KMS-11 (cell line): Measurements from ENCODE around the gene TXNRD2.

Experiments used
- H2AFZ ChIP-seq: fragments of 200-600 bp; sonication (generic); 2 replicates; pipeline ENCODE4 v1.6.1; 2016; ENCODE audit warnings: antibody characterized with exemption, mixed run types, low read depth
- H3K27ac ChIP-seq: fragments of 200-600 bp; sonication (generic); 2 replicates; pipeline ENCODE4 v1.6.1; 2016; ENCODE audit warnings: mild to moderate bottlenecking, mixed run types
- H3K27me3 ChIP-seq: fragments of 200-600 bp; sonication (generic); 2 replicates; pipeline ENCODE4 v1.6.1; 2017; ENCODE audit warnings: mild to moderate bottlenecking, low read depth, mixed run types, moderate library complexity; ENCODE audit not compliant: insufficient read depth
- H3K36me3 ChIP-seq: fragments of 200-600 bp; sonication (generic); 2 replicates; pipeline ENCODE4 v1.6.1; 2017; ENCODE audit warnings: mild to moderate bottlenecking, mixed run types; ENCODE audit not compliant: insufficient read depth
- H3K4me1 ChIP-seq: fragments of 200-600 bp; sonication (generic); 2 replicates; pipeline ENCODE4 v1.6.1; 2016; ENCODE audit warnings: mild to moderate bottlenecking, low read depth, mixed run types; ENCODE audit not compliant: poor library complexity, severe bottlenecking
- H3K4me2 ChIP-seq: fragments of 200-600 bp; sonication (generic); 2 replicates; pipeline ENCODE4 v1.7.0; 2016; ENCODE audit warnings: mild to moderate bottlenecking, mixed run types
- H3K4me3 ChIP-seq: fragments of 200-600 bp; sonication (generic); IDR thresholded peaks from 2 replicates; pipeline ENCODE4 v1.6.1; 2017; ENCODE audit warnings: low read depth, low read length, mixed read lengths; ENCODE audit not compliant: insufficient read depth
- H3K79me2 ChIP-seq: fragments of 200-600 bp; sonication (generic); 2 replicates; pipeline ENCODE4 v1.6.1; 2016; ENCODE audit warnings: low read depth, mixed run types; ENCODE audit not compliant: insufficient read depth
- H3K9ac ChIP-seq: fragments of 200-600 bp; sonication (generic); 2 replicates; pipeline ENCODE4 v1.6.1; 2016; ENCODE audit warnings: mild to moderate bottlenecking, mixed run types
- H4K20me1 ChIP-seq: fragments of 200-600 bp; sonication (generic); 2 replicates; pipeline ENCODE4 v1.6.1; 2016; ENCODE audit warnings: mild to moderate bottlenecking, mixed run types; ENCODE audit not compliant: insufficient read depth
- TF ChIP-seq, protein P1 (sequence below): fragments of 200-600 bp; sonication (generic); conservative IDR thresholded peaks from 2 replicates; pipeline ENCODE4 v1.6.1; 2017; ENCODE audit warnings: low read depth, mild to moderate bottlenecking, antibody characterized with exemption, low read length, moderate library complexity, mixed read lengths

TXNRD2 gene

DNA sequence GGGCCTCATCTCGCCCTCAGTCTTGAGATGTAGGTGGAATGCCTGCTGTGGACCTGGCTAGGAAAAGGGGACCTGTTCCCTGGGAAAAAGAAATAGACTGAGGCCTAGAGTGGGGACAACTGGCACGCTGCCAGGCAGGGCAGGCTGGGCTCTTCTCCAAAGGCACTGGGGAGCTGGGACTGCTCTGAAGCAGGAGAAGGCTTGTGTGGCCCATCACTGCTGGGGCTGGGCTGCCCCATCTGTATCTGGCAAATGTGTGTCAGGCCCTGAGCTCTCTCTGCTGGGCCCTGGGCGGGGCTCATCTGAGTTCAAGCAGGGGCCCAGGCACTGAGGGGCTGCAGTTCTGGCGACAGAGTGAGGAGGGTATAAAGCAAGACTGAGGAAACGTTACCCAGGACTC is 42.1 kb upstream of the TXNRD2 start:
- TF ChIP-seq, protein P1, sequence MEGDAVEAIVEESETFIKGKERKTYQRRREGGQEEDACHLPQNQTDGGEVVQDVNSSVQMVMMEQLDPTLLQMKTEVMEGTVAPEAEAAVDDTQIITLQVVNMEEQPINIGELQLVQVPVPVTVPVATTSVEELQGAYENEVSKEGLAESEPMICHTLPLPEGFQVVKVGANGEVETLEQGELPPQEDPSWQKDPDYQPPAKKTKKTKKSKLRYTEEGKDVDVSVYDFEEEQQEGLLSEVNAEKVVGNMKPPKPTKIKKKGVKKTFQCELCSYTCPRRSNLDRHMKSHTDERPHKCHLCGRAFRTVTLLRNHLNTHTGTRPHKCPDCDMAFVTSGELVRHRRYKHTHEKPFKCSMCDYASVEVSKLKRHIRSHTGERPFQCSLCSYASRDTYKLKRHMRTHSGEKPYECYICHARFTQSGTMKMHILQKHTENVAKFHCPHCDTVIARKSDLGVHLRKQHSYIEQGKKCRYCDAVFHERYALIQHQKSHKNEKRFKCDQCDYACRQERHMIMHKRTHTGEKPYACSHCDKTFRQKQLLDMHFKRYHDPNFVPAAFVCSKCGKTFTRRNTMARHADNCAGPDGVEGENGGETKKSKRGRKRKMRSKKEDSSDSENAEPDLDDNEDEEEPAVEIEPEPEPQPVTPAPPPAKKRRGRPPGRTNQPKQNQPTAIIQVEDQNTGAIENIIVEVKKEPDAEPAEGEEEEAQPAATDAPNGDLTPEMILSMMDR, result no peak
- H3K9ac ChIP-seq, result no peak overlapping the region

DNA sequence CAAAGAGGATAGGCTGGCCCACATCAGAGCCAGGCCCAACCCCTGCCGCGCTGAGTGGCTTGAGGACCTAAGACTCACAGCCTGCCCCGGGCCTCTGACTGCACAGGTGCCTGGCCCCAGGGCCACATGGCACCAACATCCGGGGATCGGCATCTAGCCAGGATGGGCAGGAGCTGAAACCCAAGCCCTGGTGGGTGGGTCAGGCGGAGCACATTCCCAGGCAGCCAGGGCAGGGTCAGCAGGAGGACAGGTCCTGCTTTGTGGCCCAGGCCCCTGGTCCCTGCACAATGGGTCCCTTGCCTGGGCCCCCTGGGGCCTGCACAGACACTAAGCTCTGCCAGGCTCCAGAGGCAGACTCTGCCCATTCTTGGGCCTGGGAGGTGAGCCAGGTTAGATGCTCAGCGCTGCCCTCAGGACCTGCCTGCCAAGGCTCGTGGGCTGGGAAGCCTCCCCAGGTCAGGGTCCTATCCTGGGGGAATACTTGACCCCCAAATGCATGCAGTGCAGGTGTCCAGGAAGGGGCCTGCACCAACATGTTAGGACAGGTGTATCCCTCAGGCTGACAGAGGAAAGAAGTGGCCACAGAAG is 41.5 kb upstream of the TXNRD2 start:
- no peak overlapping the region for H3K4me3 ChIP-seq
- no peak overlapping the region for H3K9ac ChIP-seq
- peaks cover 6% of the 10 kb centered on the region; the same call in 1 of the 2 replicates for H3K27me3 ChIP-seq
- no peak overlapping the region for H3K27ac ChIP-seq
- H3K79me2 ChIP-seq, result no peaks in the 10 kb centered on the region
- H3K4me1 ChIP-seq, result peaks cover 3% of the 10 kb centered on the region
- H2AFZ ChIP-seq, result no peak overlapping the region
- H3K36me3 ChIP-seq, result no peaks in the 10 kb centered on the region
- no peak overlapping the region for H3K4me2 ChIP-seq
- TF ChIP-seq, protein P1, result no peak
- no peaks in the 10 kb centered on the region for H4K20me1 ChIP-seq

More for the DNA sequence above, 42.1 kb upstream of the TXNRD2 start:
- Histone ChIP-seq H3K27me3 (peaks cover 6% of the 10 kb centered on the region; the same call in 1 of the 2 replicates), H3K27ac (no peak overlapping the region), H3K36me3 (no peaks in the 10 kb centered on the region), H3K79me2 (no peaks in the 10 kb centered on the region), H3K4me1 (peaks cover 3% of the 10 kb centered on the region), H4K20me1 (no peaks in the 10 kb centered on the region), H3K4me2 (no peak overlapping the region), H2AFZ (no peak overlapping the region), H3K4me3 (no peak overlapping the region)

DNA sequence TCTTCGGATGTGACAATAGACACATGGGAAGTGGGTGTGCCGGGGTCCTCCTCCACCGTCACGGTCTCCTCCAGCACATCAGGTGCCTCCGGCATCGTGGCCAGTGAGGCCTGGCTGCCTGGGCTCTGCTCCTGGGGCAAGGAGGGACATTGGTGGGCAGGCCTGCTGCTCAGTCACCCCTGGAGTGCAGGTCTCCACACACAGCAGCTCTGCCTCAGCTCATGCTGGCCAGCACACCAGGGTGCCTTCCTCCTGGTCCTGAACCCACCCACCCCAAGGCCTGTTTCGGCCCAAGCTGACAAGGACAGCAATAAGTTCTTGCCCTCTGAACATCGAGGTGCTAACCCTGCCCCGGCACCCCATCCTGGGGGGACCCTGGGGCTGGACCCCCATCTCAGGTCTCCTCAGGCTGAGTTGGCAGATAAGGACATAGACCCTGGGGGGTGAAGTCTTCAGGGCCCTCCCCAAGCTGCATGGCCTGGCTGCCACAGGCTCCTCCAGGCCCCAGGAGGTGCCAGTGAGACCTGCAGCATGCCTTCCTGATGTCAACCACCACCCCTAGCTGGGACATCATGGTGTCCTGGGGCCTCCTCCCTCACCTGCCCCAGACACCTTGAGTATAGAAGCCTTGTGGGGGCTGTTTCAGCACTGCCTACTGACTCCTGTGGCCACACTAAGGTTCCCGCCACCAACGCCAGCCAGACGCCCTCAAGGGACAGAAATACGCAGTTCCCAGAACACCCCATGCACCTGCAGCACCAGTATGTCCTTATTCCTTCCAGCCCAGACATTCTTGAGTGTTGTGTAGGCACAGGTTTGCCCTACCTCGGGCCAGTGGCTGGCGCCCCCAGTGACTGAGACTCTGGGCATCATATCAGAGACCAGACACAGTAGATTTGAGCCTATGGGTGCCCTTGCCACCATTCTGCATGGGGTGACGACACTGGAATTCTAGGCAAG is 40.6 kb upstream of the TXNRD2 start:
- peaks cover 6% of the 10 kb centered on the region; the same call in 1 of the 2 replicates for H3K27me3 ChIP-seq
- no peaks in the 10 kb centered on the region for H4K20me1 ChIP-seq
- no peaks in the 10 kb centered on the region for H3K79me2 ChIP-seq
- H3K4me1 ChIP-seq, result peaks cover 3% of the 10 kb centered on the region
- no peak overlapping the region for H2AFZ ChIP-seq
- H3K4me3 ChIP-seq, result no peak overlapping the region
- H3K9ac ChIP-seq, result no peak overlapping the region
- no peaks in the 10 kb centered on the region for H3K36me3 ChIP-seq
- H3K27ac ChIP-seq, result no peak overlapping the region
- H3K4me2 ChIP-seq, result no peak overlapping the region
- TF ChIP-seq, protein P1, result no peak

DNA sequence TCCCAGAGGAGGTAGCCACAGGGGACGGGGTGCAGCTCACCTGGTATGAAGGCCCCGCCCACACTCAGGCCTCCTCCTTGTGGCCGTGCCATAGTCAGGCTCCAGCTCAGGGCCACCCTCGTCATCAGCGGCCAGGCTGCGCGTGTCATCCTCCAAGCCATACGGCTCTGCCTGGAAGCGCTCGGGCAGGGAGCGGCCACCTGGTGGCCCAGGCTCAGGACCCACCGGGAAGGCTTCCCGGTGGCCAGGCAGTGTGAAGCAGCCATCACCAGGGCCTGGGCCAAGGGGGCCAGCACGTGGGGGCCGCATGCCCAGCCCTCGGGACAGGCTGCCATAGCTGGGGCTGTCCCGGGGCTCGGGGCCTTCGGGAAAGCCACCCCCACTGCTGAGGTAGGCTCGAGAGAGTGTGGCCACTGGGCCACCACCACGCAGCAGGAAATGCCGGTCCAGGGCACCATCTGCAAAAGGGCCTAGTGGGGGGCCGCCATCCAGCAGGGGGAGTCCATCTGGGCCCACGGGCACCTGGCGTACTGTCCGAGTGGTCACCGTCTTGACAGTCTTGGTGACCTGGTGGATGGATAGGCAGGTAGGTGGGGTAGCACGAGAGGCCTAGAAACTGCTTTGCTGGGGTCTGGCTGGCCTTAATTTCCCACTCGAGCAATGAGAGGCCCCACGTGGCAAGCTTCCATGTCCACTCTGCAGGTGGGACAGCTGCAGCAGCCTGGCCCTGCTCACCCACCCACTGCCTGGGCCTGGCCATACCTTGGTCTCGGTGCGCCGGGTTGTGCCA is 39.7 kb upstream of the TXNRD2 start:
- Histone ChIP-seq H4K20me1 (no peaks in the 10 kb centered on the region), H3K4me1 (peaks cover 3% of the 10 kb centered on the region), H3K27ac (no peak overlapping the region), H3K4me2 (no peak overlapping the region), H3K27me3 (peaks cover 4% of the 10 kb centered on the region; the same call in 1 of the 2 replicates), H3K36me3 (no peaks in the 10 kb centered on the region), H2AFZ (no peak overlapping the region), H3K9ac (no peak overlapping the region), H3K4me3 (no peak overlapping the region), H3K79me2 (no peaks in the 10 kb centered on the region)
- TF ChIP-seq, protein P1, result no peak
